Keratinocyte (primary cell): Measurements from ENCODE around the gene DEUP1. TPM values are rescaled to one million over a fixed set of nuclear protein-coding genes. Genes with fewer than 3 reads are reported as not detected.

Experiments used
- DNase-seq: peaks from one replicate; pipeline ENCODE4 v3.0.0-alpha.2; 2011; ENCODE audit warnings: low read depth, missing footprints, low spot score
- FAIRE-seq: peaks from 2 replicates; lab custom pipeline; 2011; peaks lifted over from hg19 to GRCh38; lab: Jason Lieb, UNC
- H2AFZ ChIP-seq: 2 replicates; pipeline ENCODE4 v1.6.0; 2012; ENCODE audit warnings: low read length, control low read depth, inconsistent platforms; ENCODE audit not compliant: control insufficient read depth
- H3K27ac ChIP-seq: 2 replicates; pipeline ENCODE4 v1.5.1; 2011; ENCODE audit warnings: low read length; ENCODE audit not compliant: control insufficient read depth, insufficient read depth
- H3K27me3 ChIP-seq: 3 replicates; pipeline ENCODE4 v1.6.0; 2011; ENCODE audit warnings: low read length; ENCODE audit not compliant: control insufficient read depth, insufficient read depth; ENCODE audit errors: extremely low read depth
- H3K36me3 ChIP-seq, 2 experiments: 2 replicates in 1 of 2; 3 replicates in 1 of 2; pipeline ENCODE4 v1.5.1; 2011; ENCODE audit warnings: low read length in 2 of 2, mild to moderate bottlenecking in 1 of 2; ENCODE audit not compliant: control insufficient read depth in 2 of 2, insufficient read depth in 2 of 2; ENCODE audit errors: extremely low read depth in 1 of 2
- H3K4me1 ChIP-seq: 3 replicates; pipeline ENCODE4 v1.5.1; 2011; ENCODE audit warnings: low read length; ENCODE audit not compliant: control insufficient read depth, insufficient read depth; ENCODE audit errors: extremely low read depth
- H3K4me2 ChIP-seq: 3 replicates; pipeline ENCODE4 v1.6.0; 2011; ENCODE audit warnings: low read depth, low read length; ENCODE audit not compliant: control insufficient read depth, insufficient read depth; ENCODE audit errors: extremely low read depth
- H3K4me3 ChIP-seq, 3 experiments: fragments of 200-600 bp in 1 of 3; sonication (generic) in 1 of 3; 2 replicates in 2 of 3; 3 replicates in 1 of 3; pipeline ENCODE4 v1.5.1; 2011 to 2016; ENCODE audit warnings: low read length in 3 of 3, mild to moderate bottlenecking in 3 of 3, control low read depth in 2 of 3, inconsistent platforms in 1 of 3, low read depth in 1 of 3, mixed read lengths in 1 of 3, mixed run types in 1 of 3, moderate library complexity in 1 of 3; ENCODE audit not compliant: control insufficient read depth in 2 of 3, insufficient read depth in 2 of 3; ENCODE audit errors: extremely low read depth in 1 of 3
- H3K79me2 ChIP-seq: 2 replicates; pipeline ENCODE4 v1.6.0; 2012; ENCODE audit warnings: low read length; ENCODE audit not compliant: control insufficient read depth, insufficient read depth
- H3K9ac ChIP-seq: 3 replicates; pipeline ENCODE4 v1.6.0; 2011; ENCODE audit warnings: low read length; ENCODE audit not compliant: control insufficient read depth, insufficient read depth; ENCODE audit errors: extremely low read depth
- H3K9me1 ChIP-seq: 3 replicates; pipeline ENCODE4 v1.6.0; 2011; ENCODE audit warnings: low read length; ENCODE audit not compliant: control insufficient read depth, insufficient read depth; ENCODE audit errors: extremely low read depth
- H3K9me3 ChIP-seq: 2 replicates; pipeline ENCODE4 v1.5.1; 2012; ENCODE audit warnings: low read depth, low read length; ENCODE audit not compliant: control insufficient read depth
- H4K20me1 ChIP-seq: 3 replicates; pipeline ENCODE4 v1.6.0; 2011; ENCODE audit warnings: low read length; ENCODE audit not compliant: control insufficient read depth, insufficient read depth; ENCODE audit errors: extremely low read depth
- CTCF ChIP-seq, 3 experiments: IDR thresholded peaks in 1 of 3; conservative IDR thresholded peaks in 1 of 3; optimal IDR thresholded peaks in 1 of 3; 2 replicates in 2 of 3; 3 replicates in 1 of 3; pipeline versions ENCODE3 to v1.5.1; 2011; ENCODE audit warnings: low read length in 3 of 3, mild to moderate bottlenecking in 3 of 3, moderate library complexity in 2 of 3, control low read depth in 1 of 3, inconsistent platforms in 1 of 3; ENCODE audit not compliant: insufficient read depth in 2 of 3; ENCODE audit errors: extremely low read depth in 1 of 3
- EZH2 ChIP-seq: IDR thresholded peaks from one replicate; pipeline ENCODE4 v1.6.1; 2012; ENCODE audit warnings: inconsistent platforms, mild to moderate bottlenecking, low read length, moderate library complexity
- dilution Hi-C: fragments of 300-500 bp; cut with MboI; formaldehyde crosslinking; loops from one replicate; pipeline ENCODE4 v1.7.0; 2020; ENCODE audit warnings: low sequenced_read_pairs; ENCODE audit not compliant: extremely low pct_ligation_motif_present
- polyA plus RNA-seq, 5 experiments: library from polyadenylated mRNA; depleted of rRNA in 3 of 5; stranded (reverse) in 3 of 5; stranded (forward) in 1 of 5; unstranded in 1 of 5; fragments of >200 nt; gene quantifications; 1 replicate in 1 of 5; 2 replicates in 3 of 5; 3 replicates in 1 of 5; pipeline versions ENCODE4 v1.2.1 to v1.2.3, GENCODE V29; 2011 to 2012; ENCODE audit warnings: missing spikeins in 2 of 5, low read depth in 1 of 5, low replicate concordance in 1 of 5

The DEUP1 gene
- polyA plus RNA-seq, 1 donor (not counting 4 experiments of a cell fraction or from before 2014, with no cell fraction given), result 0.12 TPM

GRCh38 chr11:93485983-93486382 lies 155.4 kb downstream of the DEUP1 start:
- Histone ChIP-seq H3K27me3 (no peaks in the 10 kb centered on the region), H3K9ac (no peak overlapping the region), H3K4me3 (no peak overlapping the region), H3K36me3 (no peaks in the 10 kb centered on the region), H3K4me2 (no peak overlapping the region), H3K9me1 (no peaks in the 10 kb centered on the region), H4K20me1 (no peaks in the 10 kb centered on the region), H3K4me1 (peaks cover 10% of the 10 kb centered on the region), H3K9me3 (no peaks in the 10 kb centered on the region), H2AFZ (no peak overlapping the region), H3K79me2 (no peaks in the 10 kb centered on the region), H3K27ac (no peak overlapping the region)
- FAIRE-seq, result no peak
- TF ChIP-seq CTCF (optimal IDR thresholded peaks at IDR 0.05 in 1 of 3, IDR thresholded peaks at IDR 0.05 in 1 of 3, conservative IDR thresholded peaks at IDR 0.05 in 1 of 3; ENCODE audit: extremely low read depth in 1 of 3, insufficient read depth in 2 of 3, low read length in 3 of 3) (no peak), EZH2 (no peak)
- DNase-seq, result no peak
- dilution Hi-C loops, result no loop called here

- Histone ChIP-seq H3K9me3 (no peaks in the 10 kb centered on the region), H3K79me2 (no peaks in the 10 kb centered on the region), H3K9ac (no peak overlapping the region), H3K4me1 (no peaks in the 10 kb centered on the region), H3K4me2 (no peak overlapping the region), H3K4me3 (no peak overlapping the region), H4K20me1 (no peaks in the 10 kb centered on the region), H2AFZ (no peak overlapping the region), H3K27me3 (no peaks in the 10 kb centered on the region), H3K9me1 (no peaks in the 10 kb centered on the region), H3K27ac (no peak overlapping the region), H3K36me3 (no peaks in the 10 kb centered on the region)
- dilution Hi-C loops, result no loop called here
- no peak for TF ChIP-seq EZH2
- no peak for TF ChIP-seq CTCF (optimal IDR thresholded peaks at IDR 0.05 in 1 of 3, IDR thresholded peaks at IDR 0.05 in 1 of 3, conservative IDR thresholded peaks at IDR 0.05 in 1 of 3; ENCODE audit: extremely low read depth in 1 of 3, insufficient read depth in 2 of 3, low read length in 3 of 3)
- FAIRE-seq (no peak), DNase-seq (no peak)
Measured at GRCh38 chr11:93487032-93487483, 156.5 kb downstream of the DEUP1 start.

Other genes starting within 250 kb of the DEUP1 start
- gene SLC36A4, start 132.8 kb upstream of the DEUP1 start, polyA plus RNA-seq, result 4.2 to 8.1 TPM (median 6.5 TPM) in 3 replicates
- 1.5 to 3.8 TPM (median 1.9 TPM) in 3 replicates for gene SMCO4, start 212.6 kb downstream of the DEUP1 start, polyA plus RNA-seq